Body of pancreas (tissue), 4 donors: ENCODE results near the gene NDUFS7.

Experiments used
- CTCF ChIP-seq, 7 experiments: fragments of 450-650 bp in 4 of 7; fragments of 200-600 bp in 3 of 7; sonication (generic) in 3 of 7; IDR thresholded peaks; one replicate each; pipeline ENCODE4 v1.5.1; 2016 to 2019; ENCODE audit warnings: antibody characterized with exemption in 7 of 7
- POLR2A ChIP-seq, 3 donors: fragments of 450-650 bp; IDR thresholded peaks; one replicate each; pipeline ENCODE4 v1.6.1; 2016; ENCODE audit warnings: antibody characterized with exemption in 3 of 3, mild to moderate bottlenecking in 2 of 3

- TF ChIP-seq CTCF (IDR thresholded peaks at IDR 0.05): no peak
- no peak for TF ChIP-seq POLR2A (IDR thresholded peaks at IDR 0.05)
These were observed 26.6 kb downstream of the NDUFS7 start for GRCh38 chr19:1410136-1410786.
